HEK293 (cell line): ENCODE measurements around the gene SSH3.

Experiments used
- CTCF ChIA-PET: fragments of 350-600 bp; formaldehyde crosslinking; extraction: SDS; loops from one replicate; lab custom pipeline; 2021; ENCODE audit warnings: antibody characterized with exemption; lab: Yijun Ruan, JAX
- POLR2A ChIA-PET: fragments of 300-600 bp; formaldehyde crosslinking; extraction: SDS; loops from one replicate; lab custom pipeline; 2020; ENCODE audit warnings: antibody characterized with exemption, inconsistent platforms; lab: Yijun Ruan, JAX
- H3K27ac ChIP-seq: fragments of 200-500 bp; sonication (Bioruptor generic); 2 replicates; pipeline ENCODE4 v1.5.1; 2014; ENCODE audit warnings: low read depth, low read length, control low read depth, inconsistent platforms; ENCODE audit errors: extremely low read depth
- H3K36me3 ChIP-seq, 2 experiments: fragments of 200-500 bp in 1 of 2; sonication (Bioruptor generic) in 1 of 2; 1 replicate in 1 of 2; 2 replicates in 1 of 2; pipeline ENCODE4 v1.5.1; 2014 to 2017; ENCODE audit warnings: inconsistent platforms in 2 of 2, low read length in 2 of 2; ENCODE audit not compliant: control insufficient read depth in 2 of 2, insufficient read depth in 1 of 2
- H3K4me1 ChIP-seq: fragments of 200-500 bp; sonication (Bioruptor generic); 2 replicates; pipeline ENCODE4 v1.5.1; 2014; ENCODE audit warnings: mild to moderate bottlenecking, low read length, inconsistent platforms; ENCODE audit not compliant: control insufficient read depth, insufficient read depth
- H3K4me3 ChIP-seq: 2 replicates; pipeline ENCODE4 v1.5.1; 2011; ENCODE audit warnings: low read depth, mild to moderate bottlenecking, control low read depth, low read length, moderate library complexity
- H3K9me3 ChIP-seq: fragments of 200-500 bp; sonication (Bioruptor generic); 2 replicates; pipeline ENCODE4 v1.5.1; 2014; ENCODE audit warnings: low read depth, low read length, inconsistent platforms; ENCODE audit not compliant: control insufficient read depth, insufficient read depth
- GLI4 ChIP-seq: fragments of 450-650 bp; formaldehyde crosslinking; IDR thresholded peaks from 2 replicates; pipeline ENCODE4 v1.5.1; 2016; ENCODE audit warnings: missing biosample characterization, missing genetic modification characterization
- GLIS2 ChIP-seq: fragments of 450-650 bp; formaldehyde crosslinking; IDR thresholded peaks from 2 replicates; pipeline ENCODE4 v1.5.1; 2016; ENCODE audit warnings: missing biosample characterization, missing genetic modification characterization
- KLF8 ChIP-seq: fragments of 450-650 bp; formaldehyde crosslinking; IDR thresholded peaks from 2 replicates; pipeline ENCODE4 v1.5.1; 2016; ENCODE audit warnings: missing biosample characterization, missing genetic modification characterization
- KLF9 ChIP-seq: fragments of 450-650 bp; formaldehyde crosslinking; IDR thresholded peaks from 2 replicates; pipeline ENCODE4 v1.5.1; 2016; ENCODE audit warnings: missing biosample characterization, missing genetic modification characterization, low read depth
- MYNN ChIP-seq: fragments of 450-650 bp; formaldehyde crosslinking; IDR thresholded peaks from 2 replicates; pipeline ENCODE4 v1.5.1; 2016; ENCODE audit warnings: missing biosample characterization, missing genetic modification characterization, borderline replicate concordance
- SCRT2 ChIP-seq: fragments of 450-650 bp; formaldehyde crosslinking; IDR thresholded peaks from 2 replicates; pipeline ENCODE4 v1.5.1; 2016; ENCODE audit warnings: missing biosample characterization, missing genetic modification characterization
- ZBTB48 ChIP-seq: fragments of 450-650 bp; formaldehyde crosslinking; IDR thresholded peaks from 2 replicates; pipeline ENCODE4 v1.5.1; 2016; ENCODE audit warnings: missing biosample characterization, missing genetic modification characterization
- ZBTB8A ChIP-seq: fragments of 450-650 bp; formaldehyde crosslinking; IDR thresholded peaks from 2 replicates; pipeline ENCODE4 v1.5.1; 2016; ENCODE audit warnings: missing biosample characterization, missing genetic modification characterization
- ZFHX2 ChIP-seq: fragments of 450-650 bp; formaldehyde crosslinking; conservative IDR thresholded peaks from 2 replicates; pipeline ENCODE4 v1.5.1; 2016; ENCODE audit warnings: missing biosample characterization, missing genetic modification characterization
- ZIC2 ChIP-seq: fragments of 450-650 bp; formaldehyde crosslinking; IDR thresholded peaks from 2 replicates; pipeline ENCODE4 v1.5.1; 2016; ENCODE audit warnings: missing biosample characterization, missing genetic modification characterization
- ZNF155 ChIP-seq: fragments of 450-650 bp; formaldehyde crosslinking; IDR thresholded peaks from 2 replicates; pipeline ENCODE4 v1.5.1; 2016; ENCODE audit warnings: missing biosample characterization, missing genetic modification characterization
- ZNF221 ChIP-seq: fragments of 450-650 bp; formaldehyde crosslinking; IDR thresholded peaks from 2 replicates; pipeline ENCODE4 v1.5.1; 2017; ENCODE audit warnings: missing biosample characterization, missing genetic modification characterization, borderline replicate concordance
- ZNF324 ChIP-seq: fragments of 450-650 bp; formaldehyde crosslinking; IDR thresholded peaks from 2 replicates; pipeline ENCODE4 v1.5.1; 2016; ENCODE audit warnings: missing biosample characterization, missing genetic modification characterization
- ZNF335 ChIP-seq: fragments of 450-650 bp; formaldehyde crosslinking; conservative IDR thresholded peaks from 2 replicates; pipeline ENCODE4 v1.5.1; 2016; ENCODE audit warnings: missing biosample characterization, missing genetic modification characterization
- ZNF529 ChIP-seq: fragments of 450-650 bp; formaldehyde crosslinking; IDR thresholded peaks from 2 replicates; pipeline ENCODE4 v1.5.1; 2017; ENCODE audit warnings: missing genetic modification characterization, missing biosample characterization; ENCODE audit not compliant: insufficient replicate concordance
- ZNF664 ChIP-seq: fragments of 450-650 bp; formaldehyde crosslinking; IDR thresholded peaks from 2 replicates; pipeline ENCODE4 v1.5.1; 2016; ENCODE audit warnings: missing biosample characterization, missing genetic modification characterization
- ZNF707 ChIP-seq: fragments of 450-650 bp; formaldehyde crosslinking; IDR thresholded peaks from 2 replicates; pipeline ENCODE4 v1.5.1; 2016; ENCODE audit warnings: missing biosample characterization, missing genetic modification characterization
- ZNF747 ChIP-seq: fragments of 450-650 bp; formaldehyde crosslinking; IDR thresholded peaks from 2 replicates; pipeline ENCODE4 v1.5.1; 2016; ENCODE audit warnings: missing biosample characterization, missing genetic modification characterization
- ZSCAN16 ChIP-seq: fragments of 450-650 bp; formaldehyde crosslinking; IDR thresholded peaks from 2 replicates; pipeline ENCODE4 v1.5.1; 2016; ENCODE audit warnings: missing biosample characterization, missing genetic modification characterization
- TF ChIP-seq, protein P1 (sequence below): fragments of 450-650 bp; formaldehyde crosslinking; IDR thresholded peaks from 2 replicates; pipeline ENCODE4 v1.5.1; 2016; ENCODE audit warnings: missing biosample characterization, missing genetic modification characterization
- TF ChIP-seq, protein P2 (sequence below): fragments of 450-650 bp; formaldehyde crosslinking; IDR thresholded peaks from 2 replicates; pipeline ENCODE4 v1.5.1; 2016; ENCODE audit warnings: missing biosample characterization, missing genetic modification characterization
- TF ChIP-seq, protein P3 (sequence below): fragments of 450-650 bp; formaldehyde crosslinking; optimal IDR thresholded peaks from 2 replicates; pipeline ENCODE3; 2016; ENCODE audit warnings: missing biosample characterization, mild to moderate bottlenecking, missing genetic modification characterization
- TF ChIP-seq, protein P4 (sequence below): fragments of 450-650 bp; formaldehyde crosslinking; IDR thresholded peaks from 2 replicates; pipeline ENCODE4 v1.5.1; 2016; ENCODE audit warnings: missing biosample characterization, missing genetic modification characterization

SSH3 gene

DNA sequence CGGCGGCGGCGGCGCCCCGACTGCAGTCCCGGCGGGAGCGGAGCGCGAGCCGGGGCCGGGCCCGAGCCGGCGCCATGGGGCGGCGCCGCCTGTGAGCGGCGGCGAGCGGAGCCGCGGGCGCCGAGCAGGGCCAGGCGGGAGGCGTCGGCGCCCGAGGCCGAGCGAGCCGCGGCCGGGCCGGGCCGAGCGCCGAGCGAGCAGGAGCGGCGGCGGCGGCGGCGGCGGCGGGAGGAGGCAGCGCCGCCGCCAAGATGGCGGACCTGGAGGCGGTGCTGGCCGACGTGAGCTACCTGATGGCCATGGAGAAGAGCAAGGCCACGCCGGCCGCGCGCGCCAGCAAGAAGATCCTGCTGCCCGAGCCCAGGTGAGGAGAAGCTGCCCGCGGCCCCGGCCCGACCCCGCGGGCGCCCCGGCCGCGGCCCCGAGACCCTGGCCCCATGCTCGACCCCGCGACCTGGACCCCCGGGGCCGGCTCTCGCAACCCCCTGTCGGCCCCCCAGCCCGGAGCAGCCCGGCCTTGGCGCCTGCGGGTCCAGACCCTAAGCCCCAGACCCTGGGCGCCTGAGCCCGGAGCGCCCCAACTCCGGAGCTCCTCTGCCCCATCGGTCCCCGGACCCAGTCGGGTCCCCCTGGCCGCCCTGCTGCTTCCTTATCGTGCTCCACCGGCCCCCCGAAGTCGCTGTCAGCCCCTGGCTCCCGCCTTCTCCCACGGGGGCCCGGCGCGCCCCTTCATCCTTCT lies 36.7 kb upstream of the SSH3 start, which contains the start of gene GRK2:
GRK2 (plus strand) TSS at position 25 of the 739 bp plus-strand sequence; CDS start at position 252, 227 bp downstream.
- H3K4me1 ChIP-seq = no peaks in the 10 kb centered on the region

DNA sequence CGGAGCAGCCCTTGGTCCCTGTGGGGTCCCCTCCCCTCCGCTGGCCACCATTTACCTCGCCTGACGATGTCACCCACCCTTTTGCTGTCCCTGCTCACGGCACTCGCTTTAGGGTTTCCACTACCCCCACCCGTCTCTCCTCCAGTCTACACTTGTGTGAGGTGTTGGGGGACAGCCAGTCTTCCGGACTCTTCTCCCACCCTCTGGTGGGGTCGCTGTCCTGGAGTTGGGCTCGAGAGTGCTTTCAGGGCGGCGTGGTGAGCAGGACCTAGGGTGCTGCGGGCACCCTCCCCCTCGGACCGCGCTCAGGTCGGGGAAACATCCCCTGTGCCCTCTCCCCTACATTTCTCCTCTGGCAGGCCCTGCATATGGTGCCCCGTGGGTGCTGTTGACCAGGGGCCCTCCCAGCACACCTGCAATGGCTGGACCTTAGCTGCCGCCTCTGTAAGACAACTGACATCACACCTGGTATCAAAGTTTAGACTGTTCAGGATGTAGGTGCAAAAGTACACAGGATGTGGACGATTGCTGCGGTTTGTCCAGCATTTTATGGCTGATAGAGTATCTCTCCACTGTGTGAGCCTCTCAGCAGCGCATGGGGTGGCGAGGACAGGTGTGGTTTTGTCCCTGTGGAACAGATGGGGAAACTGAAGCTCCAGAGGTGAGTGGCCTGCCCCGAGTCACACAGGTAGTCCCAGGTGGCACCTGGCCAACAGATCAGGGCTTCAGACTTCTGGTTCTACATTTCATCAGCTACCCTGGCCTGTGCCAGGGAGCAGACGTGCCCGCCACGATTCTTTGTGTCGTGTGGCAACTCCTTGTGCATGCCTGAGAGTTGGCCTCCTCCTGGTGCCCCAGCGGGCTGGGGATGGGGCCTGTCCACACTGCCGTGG lies 35.9 kb upstream of the SSH3 start:
- Histone ChIP-seq H3K4me1 (no peaks in the 10 kb centered on the region), H3K9me3 (no peaks in the 10 kb centered on the region), H3K27ac (peak overlapping the region; percentile 76; the same call in 1 of the 2 replicates), H3K4me3 (peak overlapping the region; percentile 73), H3K36me3 (peaks cover 0 to 42% of the 10 kb centered on the region in 2 experiments; a peak in 1 of 3 replicates)
- CTCF ChIA-PET = interaction anchor here (0.6 to 3.1 kb wide), 8 partner anchors 10 to 554 kb away, joined by 3 to 13 read pairs (median 4); no protein-coding TSS in a partner anchor
- POLR2A ChIA-PET = interaction anchor here (0.9 to 1.3 kb wide), 7 partner anchors 9 to 50 kb away, joined by 3 to 7 read pairs (median 3); partner anchors contain the start of gene ANKRD13D
- TF ChIP-seq ZNF664 (tag by site-specific recombination) (no peak), ZBTB8A (tag by site-specific recombination) (0 out of 2 replicates have a peak, but pooled peaks have one; percentile 0), ZFHX2 (tag by site-specific recombination) (no peak), ZNF324 (tag by site-specific recombination) (no peak), ZNF221 (no peak), ZIC2 (no peak), MYNN (tag by site-specific recombination) (no peak), GLI4 (tag by site-specific recombination) (no peak), ZSCAN16 (tag by site-specific recombination) (no peak), ZNF747 (tag by site-specific recombination) (no peak), GLIS2 (tag by site-specific recombination) (peak; percentile 84), ZNF155 (tag by site-specific recombination) (no peak), ZBTB48 (tag by site-specific recombination) (no peak), KLF8 (tag by site-specific recombination) (no peak), ZNF529 (no peak), ZNF335 (tag by site-specific recombination) (0 out of 2 replicates have a peak, but pooled peaks have one; percentile 37), SCRT2 (tag by site-specific recombination) (no peak)
- TF ChIP-seq, protein P1, sequence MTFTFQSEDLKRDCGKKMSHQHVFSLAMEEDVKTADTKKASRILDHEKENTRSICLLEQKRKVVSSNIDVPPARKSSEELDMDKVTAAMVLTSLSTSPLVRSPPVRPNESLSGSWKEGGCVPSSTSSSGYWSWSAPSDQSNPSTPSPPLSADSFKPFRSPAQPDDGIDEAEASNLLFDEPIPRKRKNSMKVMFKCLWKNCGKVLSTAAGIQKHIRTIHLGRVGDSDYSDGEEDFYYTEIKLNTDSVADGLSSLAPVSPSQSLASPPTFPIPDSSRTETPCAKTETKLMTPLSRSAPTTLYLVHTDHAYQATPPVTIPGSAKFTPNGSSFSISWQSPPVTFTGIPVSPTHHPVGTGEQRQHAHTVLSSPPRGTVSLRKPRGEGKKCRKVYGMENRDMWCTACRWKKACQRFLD (tag by site-specific recombination) = no peak
- TF ChIP-seq, protein P2, sequence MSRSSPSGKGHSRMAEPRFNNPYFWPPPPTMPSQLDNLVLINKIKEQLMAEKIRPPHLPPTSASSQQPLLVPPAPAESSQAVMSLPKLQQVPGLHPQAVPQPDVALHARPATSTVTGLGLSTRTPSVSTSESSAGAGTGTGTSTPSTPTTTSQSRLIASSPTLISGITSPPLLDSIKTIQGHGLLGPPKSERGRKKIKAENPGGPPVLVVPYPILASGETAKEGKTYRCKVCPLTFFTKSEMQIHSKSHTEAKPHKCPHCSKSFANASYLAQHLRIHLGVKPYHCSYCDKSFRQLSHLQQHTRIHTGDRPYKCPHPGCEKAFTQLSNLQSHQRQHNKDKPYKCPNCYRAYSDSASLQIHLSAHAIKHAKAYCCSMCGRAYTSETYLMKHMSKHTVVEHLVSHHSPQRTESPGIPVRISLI (tag by site-specific recombination) = no peak
- TF ChIP-seq, protein P3, sequence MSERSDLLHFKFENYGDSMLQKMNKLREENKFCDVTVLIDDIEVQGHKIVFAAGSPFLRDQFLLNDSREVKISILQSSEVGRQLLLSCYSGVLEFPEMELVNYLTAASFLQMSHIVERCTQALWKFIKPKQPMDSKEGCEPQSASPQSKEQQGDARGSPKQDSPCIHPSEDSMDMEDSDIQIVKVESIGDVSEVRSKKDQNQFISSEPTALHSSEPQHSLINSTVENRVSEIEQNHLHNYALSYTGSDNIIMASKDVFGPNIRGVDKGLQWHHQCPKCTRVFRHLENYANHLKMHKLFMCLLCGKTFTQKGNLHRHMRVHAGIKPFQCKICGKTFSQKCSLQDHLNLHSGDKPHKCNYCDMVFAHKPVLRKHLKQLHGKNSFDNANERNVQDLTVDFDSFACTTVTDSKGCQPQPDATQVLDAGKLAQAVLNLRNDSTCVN (tag by site-specific recombination) = peak; percentile 18

More for the DNA sequence above, 36.7 kb upstream of the SSH3 start, which contains the start of gene GRK2:
- peak within 1 kb of the TSS; percentile 73 for H3K4me3 ChIP-seq
- peaks cover 0 to 35% of the 10 kb centered on the region in 2 experiments; a peak in 1 of 3 replicates for H3K36me3 ChIP-seq
- ChIA-PET POLR2A (interaction anchor here (1.0 to 1.3 kb wide), 4 partner anchors 10 to 51 kb away, joined by 3 to 7 read pairs (median 4); no protein-coding TSS in a partner anchor), CTCF (interaction anchor here (0.6 to 3.1 kb wide), 6 partner anchors 27 to 553 kb away, joined by 3 to 13 read pairs (median 4); no protein-coding TSS in a partner anchor)
- peak within 1 kb of the TSS; percentile 76; the same call in 1 of the 2 replicates for H3K27ac ChIP-seq
- TF ChIP-seq, protein P3 (tag by site-specific recombination) = peak; percentile 42
- no peak for TF ChIP-seq ZNF707
- TF ChIP-seq, protein P4, sequence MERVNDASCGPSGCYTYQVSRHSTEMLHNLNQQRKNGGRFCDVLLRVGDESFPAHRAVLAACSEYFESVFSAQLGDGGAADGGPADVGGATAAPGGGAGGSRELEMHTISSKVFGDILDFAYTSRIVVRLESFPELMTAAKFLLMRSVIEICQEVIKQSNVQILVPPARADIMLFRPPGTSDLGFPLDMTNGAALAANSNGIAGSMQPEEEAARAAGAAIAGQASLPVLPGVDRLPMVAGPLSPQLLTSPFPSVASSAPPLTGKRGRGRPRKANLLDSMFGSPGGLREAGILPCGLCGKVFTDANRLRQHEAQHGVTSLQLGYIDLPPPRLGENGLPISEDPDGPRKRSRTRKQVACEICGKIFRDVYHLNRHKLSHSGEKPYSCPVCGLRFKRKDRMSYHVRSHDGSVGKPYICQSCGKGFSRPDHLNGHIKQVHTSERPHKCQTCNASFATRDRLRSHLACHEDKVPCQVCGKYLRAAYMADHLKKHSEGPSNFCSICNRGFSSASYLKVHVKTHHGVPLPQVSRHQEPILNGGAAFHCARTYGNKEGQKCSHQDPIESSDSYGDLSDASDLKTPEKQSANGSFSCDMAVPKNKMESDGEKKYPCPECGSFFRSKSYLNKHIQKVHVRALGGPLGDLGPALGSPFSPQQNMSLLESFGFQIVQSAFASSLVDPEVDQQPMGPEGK (tag by site-specific recombination) = 0 out of 2 replicates have a peak, but pooled peaks have one; percentile 44
- peak; percentile 58 for TF ChIP-seq ZBTB8A (tag by site-specific recombination)
- no peak for TF ChIP-seq KLF9 (tag by site-specific recombination)
- H3K9me3 ChIP-seq = no peaks in the 10 kb centered on the region
